ENCODE results near the gene CNKSR2.

The CNKSR2 gene

GRCh38 chrX:21678048-21678612 is 303.9 kb downstream of the CNKSR2 start:
- DNase-seq: no peak

GRCh38 chrX:21683941-21684340 is 309.7 kb downstream of the CNKSR2 start:
- DNase-seq: no peak

DNA sequence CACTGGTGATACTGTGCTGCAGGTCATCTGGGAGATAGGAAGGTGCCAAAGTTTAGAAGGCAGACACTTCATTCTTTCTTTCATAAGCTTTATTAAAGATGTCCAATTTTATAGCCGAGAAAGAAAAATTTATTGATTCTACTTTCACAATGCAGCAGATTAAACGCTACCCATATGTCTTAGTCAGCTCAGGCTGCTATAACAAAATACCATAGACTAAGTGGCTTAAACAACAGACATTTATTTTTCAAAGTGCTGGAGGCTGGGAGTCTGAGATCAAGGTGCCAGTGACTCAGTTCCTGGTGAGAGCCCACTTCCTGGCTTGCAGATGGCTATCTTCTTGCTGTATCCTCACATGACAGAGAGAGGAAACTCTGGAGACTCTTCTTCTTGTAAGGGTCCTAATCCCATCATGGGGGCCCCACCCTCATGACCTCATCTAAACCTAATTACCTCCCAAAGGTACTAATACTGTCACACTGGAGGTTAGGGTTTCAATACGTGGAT is 317.3 kb downstream of the CNKSR2 start:
- no peak for DNase-seq

DNA sequence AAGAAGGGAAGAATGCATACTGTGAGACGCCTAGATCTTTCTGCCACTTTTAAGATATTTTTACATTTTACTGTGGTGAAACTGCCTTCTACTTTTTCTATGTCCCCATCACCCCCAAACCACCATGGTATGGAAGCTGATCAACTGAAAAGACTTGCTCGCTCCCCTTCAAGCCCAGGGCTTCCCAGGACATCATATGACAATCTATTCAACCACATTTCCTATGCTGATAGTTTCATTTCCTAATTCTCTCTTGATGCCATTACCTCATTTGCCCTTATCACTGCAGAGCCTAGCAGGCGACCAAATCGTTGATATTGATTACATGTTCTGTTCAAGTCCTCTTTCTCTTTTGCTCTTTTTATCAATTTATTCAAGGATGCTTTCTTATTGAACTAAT is 324.1 kb downstream of the CNKSR2 start:
- DNase-seq: no peak

DNA sequence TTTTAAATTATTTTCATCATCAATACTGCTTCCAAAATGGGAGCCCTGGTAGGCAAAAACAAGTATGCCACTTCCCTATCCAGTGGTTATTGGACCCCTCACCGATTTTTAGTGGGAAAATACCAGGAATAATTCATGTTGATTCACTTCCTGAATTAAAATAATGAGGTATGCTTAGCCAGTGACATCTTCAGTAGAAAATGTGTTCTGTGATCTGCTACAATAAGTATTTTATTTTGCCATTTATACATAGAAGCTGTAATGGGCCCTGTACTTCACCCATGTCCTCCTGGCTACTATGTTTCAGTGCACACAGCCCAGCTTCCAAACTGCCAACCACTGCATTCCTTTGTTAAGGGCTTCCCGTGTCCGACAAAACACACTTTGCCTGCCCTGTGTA is 324.9 kb downstream of the CNKSR2 start:
- no peak for DNase-seq

DNA sequence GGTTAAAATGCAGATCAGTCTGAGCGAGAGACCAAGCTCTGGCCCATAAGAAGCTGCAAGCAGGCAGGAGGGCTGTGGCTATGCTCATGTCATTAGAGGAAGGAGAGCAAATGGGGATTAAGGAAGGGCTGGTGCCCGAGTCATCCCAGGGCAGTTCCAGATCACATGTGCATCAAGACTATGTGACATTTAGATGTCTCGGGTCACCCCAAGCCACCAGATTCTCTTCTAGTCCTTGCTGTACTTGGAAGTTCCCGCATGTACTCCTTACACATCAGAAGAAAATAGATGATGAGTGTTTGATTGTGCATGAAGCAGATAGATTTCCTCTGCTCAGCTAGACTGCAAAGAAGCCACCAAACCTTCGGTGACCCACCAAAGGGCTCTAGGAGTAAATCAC is 326.1 kb downstream of the CNKSR2 start:
- no peak for DNase-seq

DNA sequence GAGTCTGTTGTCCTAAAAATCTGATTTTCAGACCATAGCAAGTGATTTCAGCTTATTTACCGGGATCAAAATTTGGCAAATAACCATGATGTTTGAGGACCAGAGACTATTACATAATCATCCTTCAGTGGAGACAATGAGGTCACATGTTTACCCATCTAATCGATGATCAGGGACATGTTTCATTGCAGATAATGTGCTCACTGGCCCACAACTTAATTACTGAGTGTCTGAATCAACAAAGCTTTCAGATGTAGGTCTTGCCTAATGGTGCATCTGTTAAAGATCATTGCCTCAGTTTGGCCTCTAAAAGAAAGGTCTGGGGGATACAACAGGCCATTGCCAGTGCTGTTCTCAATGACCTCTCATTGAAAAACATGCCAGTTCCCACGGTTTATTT is 326.7 kb downstream of the CNKSR2 start:
- DNase-seq: no peak

GRCh38 chrX:21702725-21703124 is 328.5 kb downstream of the CNKSR2 start:
- no peak for DNase-seq

Data from activated CD4-positive, alpha-beta T cell treated with anti-CD3 and anti-CD28 coated beads for 4 hours (primary cell).